ENCODE measurements around the gene WHRN. TPM values are rescaled to one million over a fixed set of nuclear protein-coding genes. Genes with fewer than 3 reads are reported as not detected.

WHRN gene
- total and polyA plus RNA-seq, 2 of the 8 experiments (the other 6 are each of a cell fraction or from before 2014, with no cell fraction given): 4.4 to 7.7 TPM

- peak overlapping the region; percentile 71 to 85 for H3K4me2 ChIP-seq (ENCODE audit: insufficient read depth in 1 of 2, low read depth in 2 of 2, low read length in 2 of 2)
- H3K23me2 ChIP-seq (ENCODE audit: low read depth, low read length): peaks cover 6% of the 10 kb centered on the region; the same call in 1 of the 2 replicates
- DNase-seq (ENCODE audit: low read depth in 1 of 2, low spot score in 2 of 2) (no peak), FAIRE-seq (no peak)
- no peak overlapping the region for H3K56ac ChIP-seq (replicated peaks; ENCODE audit: insufficient read length, low read depth, low read length)
- peaks cover 0 to 1% of the 10 kb centered on the region in 2 experiments for H4K20me1 ChIP-seq (replicated peaks in 1 of 2; ENCODE audit: control insufficient read depth in 1 of 2, insufficient read depth in 2 of 2, low read length in 2 of 2)
- H3K4me1 ChIP-seq (replicated peaks in 1 of 4; ENCODE audit: control insufficient read depth in 3 of 4, insufficient read depth in 4 of 4, low read length in 3 of 4): peaks cover 6 to 17% (median 11%) of the 10 kb centered on the region in 4 experiments; a peak in 6 of 7 replicates
- H3K18ac ChIP-seq (ENCODE audit: extremely low read depth, low read length): no peak overlapping the region
- 23% methylated on average over 14 of the region's 14 CpGs; no CpG with 5 or more reads in 1 of the 2 experiments for WGBS, 2 experiments (ENCODE audit: extremely low coverage in 1 of 2, insufficient coverage in 1 of 2, insufficient read length in 1 of 2, insufficient replicate concordance in 2 of 2, low coverage in 1 of 2, low lambda C conversion rate in 2 of 2, missing lambda C conversion rate in 1 of 2)
- H4K91ac ChIP-seq (replicated peaks; ENCODE audit: insufficient read length, low read length): peak overlapping the region; percentile 18
- H3K27ac ChIP-seq (ENCODE audit: low read depth, low read length): no peak overlapping the region
- H3K9me3 ChIP-seq (ENCODE audit: insufficient read depth in 2 of 2, low read depth in 1 of 2, low read length in 1 of 2): no peaks in the 10 kb centered on the region
- H3K9ac ChIP-seq (replicated peaks in 1 of 4; ENCODE audit: extremely low read depth in 1 of 4, low read depth in 3 of 4, low read length in 3 of 4): peak overlapping the region in 3 of 4 experiments; percentile 4 to 47 (median 43); a peak in 5 of 7 replicates
- no peaks in the 10 kb centered on the region for H3K27me3 ChIP-seq (replicated peaks in 1 of 4; ENCODE audit: control insufficient read depth in 3 of 4, extremely low read depth in 1 of 4, insufficient read depth in 3 of 4, low read length in 3 of 4)
- H2BK5ac ChIP-seq (ENCODE audit: low read depth, low read length): 0 out of 2 replicates have a peak overlapping the region, but pooled peaks have one; percentile 7
- H2BK20ac ChIP-seq (ENCODE audit: low read length): no peak overlapping the region
- H3K79me2 ChIP-seq (ENCODE audit: control insufficient read depth in 1 of 2, insufficient read depth in 2 of 2, low read length in 2 of 2): peaks cover 0 to 3% of the 10 kb centered on the region in 2 experiments; a peak in 1 of 4 replicates
- peak overlapping the region; percentile 10; the same call in 1 of the 2 replicates for H2BK12ac ChIP-seq (ENCODE audit: low read depth, low read length)
- no peak overlapping the region for H3K4ac ChIP-seq (replicated peaks; ENCODE audit: insufficient read length, low read depth, low read length)
- CTCF ChIA-PET (ENCODE audit: partially characterized antibody): interaction anchor here (0.8 to 1.7 kb wide), 6 partner anchors 9 to 289 kb away, joined by 3 to 7 read pairs (median 4); no protein-coding TSS in a partner anchor
- H3K79me1 ChIP-seq (ENCODE audit: low read depth, low read length): no peaks in the 10 kb centered on the region
- no peak overlapping the region for H3K14ac ChIP-seq (ENCODE audit: insufficient read length)
- no peak overlapping the region for H3K23ac ChIP-seq (ENCODE audit: insufficient read length)
- H3K36me3 ChIP-seq (ENCODE audit: control insufficient read depth in 2 of 4, insufficient read depth in 4 of 4, low read length in 3 of 4): peaks cover 0 to 9% (median 0%) of the 10 kb centered on the region in 4 experiments; a peak in 2 of 8 replicates
- POLR2A ChIA-PET (ENCODE audit: partially characterized antibody): interaction anchor here (0.7 to 5.5 kb wide), 19 partner anchors 9 to 987 kb away, joined by 3 to 38 read pairs (median 4); partner anchors contain the start of genes AKNA, C9orf43 and POLE3
- H2AFZ ChIP-seq (ENCODE audit: low read length): no peak overlapping the region
- no peak overlapping the region for H2AK5ac ChIP-seq (ENCODE audit: low read depth, low read length)
- H3K4me3 ChIP-seq (ENCODE audit: extremely low read depth in 1 of 4, insufficient read depth in 2 of 4, low read depth in 3 of 4, low read length in 4 of 4): peak overlapping the region; percentile 45 to 82 (median 60)
- H4K5ac ChIP-seq (ENCODE audit: insufficient read length, low read depth, low read length): peak overlapping the region; percentile 62
- peak overlapping the region; percentile 83; the same call in 1 of the 2 replicates for H4K8ac ChIP-seq (ENCODE audit: extremely low read depth, insufficient read depth, low read length)
- no peak overlapping the region for H2BK15ac ChIP-seq (ENCODE audit: low read length)
- H2BK120ac ChIP-seq (replicated peaks; ENCODE audit: low read depth, low read length): no peak overlapping the region
- TF ChIP-seq RBBP5 (IDR thresholded peaks at IDR 0.05; ENCODE audit: borderline replicate concordance, low read depth, low read length): 0 out of 2 replicates have a peak, but pooled peaks have one; percentile 33
- TF ChIP-seq SIX5 (IDR thresholded peaks at IDR 0.05; ENCODE audit: low read depth, low read length): no peak
- no peak for TF ChIP-seq NANOG (IDR thresholded peaks at IDR 0.05; ENCODE audit: insufficient read depth, low read depth, low read length, poor library complexity, severe bottlenecking)
- no peak for TF ChIP-seq GABPA (IDR thresholded peaks at IDR 0.05; ENCODE audit: borderline replicate concordance, insufficient read depth, low read length)
- TF ChIP-seq CTBP2 (IDR thresholded peaks at IDR 0.05; ENCODE audit: borderline replicate concordance, insufficient read depth, insufficient read length, low read length): no peak
- peak; percentile 40 for TF ChIP-seq ASH2L (IDR thresholded peaks at IDR 0.05; ENCODE audit: low read length)
- TF ChIP-seq SIN3A (conservative IDR thresholded peaks at IDR 0.05 in 1 of 2, IDR thresholded peaks at IDR 0.05 in 1 of 2; ENCODE audit: low read depth in 1 of 2, low read length in 2 of 2): no peak
- TF ChIP-seq KDM1A (IDR thresholded peaks at IDR 0.05; ENCODE audit: borderline replicate concordance, low read length): peak; percentile 98
- no peak for TF ChIP-seq CBX5 (IDR thresholded peaks at IDR 0.05; ENCODE audit: low read depth, low read length)
- no peak for TF ChIP-seq MAX (IDR thresholded peaks at IDR 0.05)
These were observed 107.9 kb downstream of the WHRN start for GRCh38 chr9:114397219-114397847.

Data from H1 (cell line).